Skin of body (tissue), 2 donors: ENCODE data around the gene ADARB2. TPM values are rescaled to one million over a fixed set of nuclear protein-coding genes. Genes with fewer than 3 reads are reported as not detected.

Experiments
- DNase-seq: peaks from one replicate; lab custom pipeline; 2025; lab: John Stamatoyannopoulos, UW
- total RNA-seq: library from RNA; depleted of rRNA; stranded (reverse); fragments of >200 nt; gene quantifications from one replicate; pipeline ENCODE4 v1.2.3, GENCODE V29; 2014

The ADARB2 gene
- total RNA-seq, 1 donor from 2014 or later, result 0.10 TPM

DNA sequence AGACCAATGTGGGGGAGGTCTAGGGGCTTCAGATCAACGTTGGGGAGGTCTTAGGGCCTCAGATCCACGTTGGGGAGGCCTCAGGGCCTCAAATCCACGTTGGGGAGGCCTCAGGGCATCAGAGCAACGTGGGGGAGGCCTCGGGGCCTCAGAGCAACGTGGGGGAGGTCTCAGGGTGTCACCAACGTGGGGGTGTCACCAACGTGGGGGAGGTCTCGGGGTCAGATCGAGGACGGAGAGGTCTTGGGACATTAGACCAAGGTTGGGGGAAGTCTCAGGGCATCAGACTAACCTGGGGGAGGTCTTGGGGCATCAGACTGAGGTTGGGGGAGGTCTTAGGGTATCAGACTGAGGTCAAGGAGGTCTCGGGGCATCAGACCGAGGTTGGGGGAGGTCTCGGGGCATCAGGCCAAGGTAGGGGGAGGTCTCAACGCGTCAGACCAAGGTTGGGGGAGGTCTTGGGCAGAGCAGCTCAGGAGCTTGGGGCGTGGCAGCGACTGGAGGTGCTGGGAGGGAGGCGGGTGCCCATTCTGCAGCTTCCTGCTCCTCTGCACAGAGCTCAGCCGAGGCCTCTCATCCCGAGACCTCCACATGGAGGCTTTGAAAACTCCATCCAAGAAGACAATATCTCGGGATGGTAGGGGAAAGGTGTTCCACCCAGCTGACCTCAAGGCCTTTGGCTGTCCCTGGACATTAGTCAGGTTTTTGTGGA is 521.3 kb downstream of the ADARB2 start:
- DNase-seq, result no peak

DNA sequence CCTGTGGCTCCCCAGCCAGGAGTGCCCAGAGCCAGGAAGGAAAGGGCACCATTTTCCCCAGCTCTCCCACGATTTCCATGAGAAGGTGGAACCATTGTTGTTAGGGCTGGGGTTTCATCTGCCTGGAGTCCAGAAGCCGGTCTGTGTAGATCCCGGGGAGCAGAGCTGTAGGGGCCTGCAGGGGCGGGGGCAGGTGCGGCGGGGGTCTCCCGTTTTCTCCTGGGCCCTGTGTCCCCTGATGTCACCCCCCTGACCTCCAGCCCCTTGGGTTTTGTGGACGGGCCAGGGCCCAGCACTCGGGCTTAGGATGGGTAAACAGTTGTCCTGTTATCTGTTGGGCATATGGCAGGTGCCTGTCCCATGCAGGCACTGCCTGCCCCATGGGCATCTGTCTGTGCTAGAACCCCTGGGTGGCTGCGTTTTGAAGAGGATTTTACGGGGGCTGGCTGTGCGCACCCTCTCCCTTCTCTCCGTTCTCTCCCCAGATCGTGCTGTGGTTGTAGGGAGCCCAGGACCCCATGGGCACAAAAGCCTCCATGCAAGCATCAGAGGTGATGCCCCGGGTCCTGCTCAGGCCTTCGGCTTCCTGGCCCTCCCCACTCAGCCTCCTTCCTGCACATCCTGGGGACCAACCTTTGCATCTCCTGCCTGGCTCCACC is 522.3 kb downstream of the ADARB2 start:
- no peak for DNase-seq

DNA sequence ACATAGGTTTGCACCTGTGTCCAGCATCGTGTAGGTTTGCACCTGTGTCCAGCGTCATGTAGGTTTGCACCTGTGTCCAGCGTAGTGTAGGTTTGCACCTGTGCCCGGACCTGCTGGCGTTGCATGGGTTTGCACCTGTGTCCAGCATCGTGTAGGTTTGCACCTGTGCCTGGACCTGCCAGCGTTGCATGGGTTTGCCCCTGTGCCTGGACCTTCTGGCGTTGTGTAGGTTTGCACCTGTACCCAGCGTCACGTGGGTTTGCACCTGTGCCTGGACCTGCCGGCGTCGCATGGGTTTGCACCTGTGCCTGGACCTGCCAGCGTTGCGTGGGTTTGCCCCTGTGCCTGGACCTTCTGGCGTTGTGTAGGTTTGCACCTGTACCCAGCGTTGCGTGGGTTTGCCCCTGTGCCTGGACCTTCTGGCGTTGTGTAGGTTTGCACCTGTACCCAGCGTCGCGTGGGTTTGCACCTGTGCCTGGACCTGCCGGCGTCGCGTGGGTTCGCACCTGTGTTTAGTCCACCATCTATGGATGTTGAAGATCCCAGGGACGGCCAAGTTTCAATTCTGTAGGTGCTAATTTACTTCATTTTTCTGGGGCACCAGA is 523.2 kb downstream of the ADARB2 start:
- DNase-seq, result no peak

DNA sequence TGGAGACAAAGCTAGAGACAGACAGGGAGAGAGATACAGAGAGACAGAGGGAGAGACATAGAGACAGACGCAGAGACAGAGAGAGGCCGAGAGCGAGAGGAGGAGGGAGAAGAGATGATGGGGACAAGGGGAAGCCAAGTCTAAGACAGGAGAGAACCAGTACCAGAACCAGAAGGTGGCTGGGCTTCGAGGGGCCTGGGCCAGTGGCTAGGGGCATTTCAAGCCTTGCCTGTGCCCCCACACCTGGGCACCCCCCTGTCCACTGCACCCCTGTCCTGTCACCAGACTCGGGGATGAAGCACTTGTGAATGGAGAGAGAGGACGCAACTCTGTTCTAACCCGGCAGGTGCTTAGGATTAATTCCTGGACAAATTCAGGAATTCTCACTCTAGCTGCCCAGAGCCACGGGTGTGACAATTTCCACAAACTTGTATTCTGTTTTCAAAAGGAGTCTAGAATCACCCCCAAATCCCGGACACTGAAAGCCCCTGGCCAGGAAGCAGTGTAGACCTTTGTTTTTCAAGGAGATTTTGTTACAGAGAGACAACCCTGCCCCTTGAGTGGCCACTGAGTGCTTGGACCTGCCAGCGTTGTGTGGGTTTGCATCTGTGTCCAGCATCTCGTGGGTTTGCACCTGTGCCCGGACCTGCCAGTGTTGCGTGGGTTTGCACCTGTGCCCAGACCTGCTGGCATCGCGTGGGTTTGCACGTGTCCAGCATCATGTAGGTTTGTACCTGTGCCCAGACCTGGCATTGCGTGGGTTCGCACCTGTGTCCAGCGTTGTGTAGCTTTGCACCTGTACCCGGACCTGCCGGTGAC is 523.9 kb downstream of the ADARB2 start:
- DNase-seq, result no peak

DNA sequence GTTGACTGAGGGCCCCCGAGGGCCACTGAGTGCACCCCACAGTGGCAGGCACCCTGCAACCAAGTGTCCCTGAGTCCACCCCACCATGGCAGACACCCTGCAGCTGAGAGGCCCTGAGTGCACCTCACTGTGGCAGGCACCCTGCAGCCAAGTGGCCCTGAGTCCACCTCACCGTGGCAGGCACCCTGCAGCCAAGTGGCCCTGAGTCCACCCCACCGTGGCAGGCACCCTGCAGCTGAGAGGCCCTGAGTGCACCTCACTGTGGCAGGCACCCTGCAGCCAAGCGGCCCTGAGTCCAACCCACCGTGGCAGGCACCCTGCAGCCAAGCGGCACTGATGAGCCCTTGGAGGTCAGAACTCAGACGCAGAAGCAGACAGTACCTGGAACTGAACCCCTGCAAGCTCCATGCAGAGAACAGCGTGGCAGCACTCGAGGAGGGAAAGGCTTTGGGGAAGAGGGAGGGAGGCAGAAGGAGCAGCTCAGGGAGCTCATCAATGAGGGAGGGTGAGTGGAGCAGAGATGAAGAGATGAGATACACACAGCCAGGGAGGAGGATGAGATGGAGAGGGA is 524.7 kb downstream of the ADARB2 start:
- no peak for DNase-seq

DNA sequence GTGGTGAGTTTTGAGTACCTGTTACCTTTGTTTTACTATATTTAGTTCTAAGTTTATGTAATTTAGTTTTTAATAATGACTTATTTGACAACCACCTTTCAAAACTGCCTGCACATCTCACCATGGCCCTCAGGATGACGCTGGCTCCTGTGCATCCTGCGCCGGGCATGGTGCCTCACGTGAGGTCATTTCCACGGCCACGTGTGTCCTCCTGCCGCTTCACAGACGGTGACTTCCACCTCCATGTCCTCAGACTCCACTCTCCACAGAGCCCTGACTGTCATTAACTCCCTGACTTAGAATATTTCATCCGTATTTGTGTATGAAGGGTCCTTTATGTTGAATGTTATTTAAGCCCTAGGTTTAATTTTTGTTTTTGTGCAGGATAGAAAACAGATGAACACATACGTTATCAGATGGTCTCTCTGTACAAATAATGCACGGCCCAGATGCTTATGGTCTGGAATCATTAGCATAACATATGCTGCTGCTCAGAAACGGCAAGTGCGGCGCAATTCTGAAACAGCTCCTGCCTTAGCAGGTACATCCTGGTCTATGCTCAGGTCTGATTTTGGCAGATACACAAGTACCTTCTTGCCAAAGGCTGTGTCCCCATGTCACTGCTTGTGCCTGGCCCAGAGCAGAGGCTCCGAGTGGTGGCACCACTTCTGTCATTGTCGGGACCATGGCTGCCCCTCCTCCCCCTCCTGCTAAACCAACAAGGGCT is 525.3 kb downstream of the ADARB2 start:
- DNase-seq, result no peak

DNA sequence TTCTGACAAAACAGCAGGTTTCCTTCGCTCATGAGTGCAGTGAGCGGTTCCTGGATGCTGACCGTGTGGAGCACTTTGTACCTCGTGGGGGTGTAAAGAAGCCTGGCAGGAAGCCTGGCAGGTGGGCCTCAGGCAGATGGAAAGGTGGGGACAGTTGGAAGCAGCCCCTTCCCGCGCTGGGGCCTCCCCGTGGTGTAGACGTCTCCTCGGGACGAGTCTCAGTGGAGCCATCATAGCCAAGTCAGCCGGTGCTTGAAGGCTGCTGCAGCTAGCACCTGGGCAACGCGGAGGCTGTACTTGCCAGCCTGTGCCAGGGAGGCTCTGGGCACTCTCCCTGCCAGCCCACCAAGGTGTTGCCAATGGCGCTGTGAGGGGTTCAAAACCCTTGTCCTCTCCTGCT is 526.7 kb downstream of the ADARB2 start:
- no peak for DNase-seq

DNA sequence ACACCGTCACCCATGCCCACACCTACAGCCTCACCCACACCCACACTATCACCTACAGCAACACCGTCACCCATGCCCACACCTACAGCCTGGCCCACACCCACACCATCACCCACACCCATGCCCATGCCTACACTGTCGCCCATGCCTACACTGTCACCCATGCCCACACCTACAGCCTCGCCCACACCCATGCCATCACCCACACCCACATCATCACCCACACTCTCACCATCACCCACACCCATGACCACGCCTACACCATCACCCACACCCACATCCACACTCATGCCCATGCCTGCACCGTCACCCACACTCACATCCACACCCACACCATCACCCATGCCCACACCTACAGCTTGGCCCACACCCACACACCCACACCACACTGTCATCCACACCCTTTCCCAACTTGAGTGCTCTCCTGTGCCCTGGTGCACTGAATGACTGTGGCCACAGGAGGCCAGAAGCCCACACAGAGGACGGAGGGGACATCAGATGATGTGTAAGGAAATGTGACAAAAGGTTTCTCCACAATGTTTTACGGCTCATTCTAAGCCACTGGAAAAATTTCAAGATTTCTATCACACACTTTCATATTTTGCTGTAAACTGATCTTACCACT is 527.9 kb downstream of the ADARB2 start:
- DNase-seq, result no peak

DNA sequence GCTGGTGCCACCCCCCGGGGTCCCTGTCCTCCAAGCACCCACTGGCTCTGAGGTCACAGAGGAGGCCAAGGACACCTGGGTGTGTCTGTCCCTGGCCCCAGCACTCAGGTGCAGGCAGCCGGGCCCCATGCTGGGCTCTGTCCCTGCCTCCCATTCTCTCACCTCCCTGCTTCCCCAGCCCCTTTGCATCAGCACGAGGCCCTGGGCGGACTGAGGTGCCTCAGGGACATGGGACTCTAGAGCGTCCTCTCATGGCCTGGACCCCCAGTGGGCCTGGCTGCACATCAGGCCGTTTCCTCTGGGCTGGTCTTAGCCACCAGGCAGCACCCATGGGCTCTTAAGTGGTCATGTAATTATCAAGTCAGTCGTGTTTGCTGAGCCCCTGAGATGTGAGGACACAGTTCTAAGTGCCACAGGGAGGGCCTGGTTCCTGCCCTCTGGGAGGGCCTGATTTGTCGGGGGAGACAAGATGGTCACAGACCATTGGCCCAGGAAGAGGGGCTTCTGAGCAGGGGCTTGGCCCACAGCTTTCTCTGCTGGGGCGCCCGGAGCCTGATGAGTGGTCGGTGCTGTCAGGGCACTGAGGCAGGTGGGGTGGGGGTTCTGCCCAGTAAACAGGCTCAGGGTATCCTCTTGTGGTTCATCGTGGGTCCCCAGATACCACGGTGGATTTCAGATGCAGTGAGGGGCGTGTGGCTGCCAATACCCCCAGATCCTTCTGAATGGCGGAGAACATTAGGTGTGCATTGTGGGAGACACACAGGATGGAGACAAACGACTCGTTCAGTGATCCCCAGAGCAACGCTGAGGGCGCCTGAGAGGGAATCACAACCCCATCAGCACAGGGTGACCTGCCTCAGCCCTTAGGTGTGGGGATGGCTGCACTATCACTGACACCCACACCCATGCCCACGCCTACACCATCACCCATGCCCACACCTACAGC is 528.7 kb downstream of the ADARB2 start:
- no peak for DNase-seq

DNA sequence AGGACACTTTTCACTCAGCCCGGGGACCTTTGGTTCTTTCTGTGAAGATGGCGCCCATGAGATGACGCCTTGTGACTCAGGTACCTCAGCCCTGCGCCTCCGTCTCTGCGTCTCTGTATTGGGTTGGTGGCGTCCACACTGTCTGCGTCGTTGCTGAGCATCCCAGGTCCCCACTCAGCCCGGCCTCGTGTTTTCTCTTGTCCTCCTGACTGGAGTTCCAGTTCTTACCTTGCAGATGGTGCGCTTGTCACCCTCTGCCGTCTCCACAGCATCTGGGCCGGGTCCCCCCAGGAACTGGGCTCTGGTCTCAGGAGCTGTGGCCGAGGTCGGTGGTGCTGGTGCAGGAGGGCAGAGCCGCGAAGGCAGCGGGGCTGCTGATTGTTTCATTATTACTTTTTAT is 530.7 kb downstream of the ADARB2 start:
- DNase-seq, result no peak

DNA sequence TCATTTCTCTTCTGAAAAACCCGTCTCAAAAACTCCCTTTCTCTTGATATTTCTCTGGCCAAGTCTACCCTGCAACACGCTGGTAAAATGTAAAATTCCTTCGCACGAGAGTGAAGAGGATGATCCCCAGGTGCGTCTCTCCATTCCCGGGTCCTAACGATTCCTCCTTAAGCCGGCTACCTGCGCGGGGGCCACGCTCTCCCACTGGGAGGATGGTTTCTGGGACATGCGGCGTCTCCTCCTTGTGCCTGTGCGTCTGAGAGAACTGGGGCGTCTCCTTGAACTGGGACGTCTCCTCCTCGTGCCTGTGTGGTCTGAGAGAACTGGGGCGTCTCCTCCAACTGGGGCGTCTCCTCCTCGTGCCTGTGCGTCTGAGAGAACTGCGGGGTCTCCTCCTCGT is 531.2 kb downstream of the ADARB2 start:
- no peak for DNase-seq

DNA sequence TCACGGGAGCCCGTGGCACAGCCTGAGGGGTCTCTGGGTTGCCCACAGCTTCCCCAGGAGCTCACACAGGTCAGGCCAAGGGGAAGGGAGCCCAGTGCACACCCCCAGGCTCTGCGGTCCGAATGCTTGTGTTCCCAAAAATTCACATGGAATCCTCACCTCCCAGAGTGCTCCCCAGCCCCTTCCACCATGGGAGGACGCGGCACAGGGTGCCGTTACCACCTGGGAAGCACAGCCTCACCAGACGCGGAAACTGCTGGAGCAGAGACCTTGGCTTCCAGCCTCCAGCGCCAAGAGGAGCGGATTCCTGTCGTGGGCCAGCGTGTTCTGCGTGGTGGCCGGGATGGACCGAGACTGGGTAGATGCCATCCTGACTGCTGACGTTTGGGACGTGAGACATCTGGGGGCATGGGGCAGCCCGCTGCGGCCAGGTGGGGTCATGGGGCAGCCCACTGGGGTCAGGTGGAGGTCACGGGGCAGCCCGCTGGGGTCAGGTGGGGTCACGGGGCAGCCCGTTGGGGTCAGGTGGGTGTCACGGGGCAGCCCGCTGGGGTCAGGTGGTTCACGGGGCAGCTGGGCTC is 531.8 kb downstream of the ADARB2 start:
- DNase-seq, result no peak

DNA sequence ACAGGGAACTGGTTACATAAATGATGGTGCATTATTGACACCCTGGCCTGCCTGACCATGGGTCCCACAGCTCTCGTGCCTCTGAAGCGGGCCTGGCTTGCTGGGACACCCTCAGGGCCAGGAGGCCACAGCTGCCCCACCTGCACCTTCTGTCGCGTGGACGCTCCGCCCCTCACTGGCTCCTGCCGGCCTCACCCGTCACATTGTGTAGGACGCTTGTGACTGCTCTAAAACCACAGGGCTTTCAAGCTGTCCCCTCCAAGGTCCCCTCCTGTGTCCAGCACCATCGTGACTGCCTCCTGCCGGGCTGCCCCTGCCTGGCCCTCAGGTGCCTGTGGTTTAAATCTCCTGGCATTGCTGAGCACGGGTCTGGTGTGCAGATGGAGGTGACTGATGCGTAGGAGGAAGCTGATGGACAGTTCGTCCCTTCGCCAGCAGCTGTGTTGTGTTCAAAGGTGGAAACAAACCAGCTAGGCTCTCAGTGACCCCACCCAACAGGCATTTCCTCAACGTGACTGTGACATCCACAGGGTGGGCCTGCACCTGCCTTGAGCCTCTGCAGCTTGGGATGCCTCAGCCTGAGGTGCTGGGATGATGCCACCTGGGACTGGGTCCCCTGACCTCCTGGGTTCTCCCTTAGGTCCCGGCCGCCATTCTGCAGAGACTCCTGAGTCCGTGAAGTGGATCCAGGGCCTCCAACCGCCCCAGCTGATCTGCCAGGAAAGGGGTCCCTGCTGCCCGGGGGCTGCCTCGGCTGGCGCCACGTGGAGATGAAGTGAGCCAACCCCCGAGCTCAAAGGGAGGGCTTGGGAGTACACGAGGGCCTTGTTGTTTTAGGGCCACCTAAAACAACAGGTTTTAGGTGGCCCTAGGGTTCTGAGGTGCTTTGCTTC is 532.6 kb downstream of the ADARB2 start:
- no peak for DNase-seq

DNA sequence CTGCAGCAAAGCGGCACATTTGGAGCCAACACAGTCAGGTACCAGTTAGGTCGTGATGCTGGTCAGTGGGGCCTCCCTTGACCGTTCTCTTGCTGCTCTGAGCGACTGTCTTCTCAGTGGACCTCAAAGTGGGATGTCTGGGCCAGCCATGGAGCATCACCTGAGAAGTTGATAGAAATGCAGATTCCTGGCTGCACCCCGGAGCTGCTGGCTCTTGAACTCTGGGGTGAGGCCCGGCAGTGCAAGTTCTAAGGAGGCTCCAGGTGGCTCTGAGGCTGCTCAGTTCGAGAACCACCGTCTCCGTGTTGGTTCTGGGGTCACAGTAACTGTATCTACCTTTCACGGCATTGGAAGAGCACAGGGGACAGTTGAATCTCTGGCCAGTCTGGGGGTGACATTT is 533.6 kb downstream of the ADARB2 start:
- DNase-seq, result no peak

DNA sequence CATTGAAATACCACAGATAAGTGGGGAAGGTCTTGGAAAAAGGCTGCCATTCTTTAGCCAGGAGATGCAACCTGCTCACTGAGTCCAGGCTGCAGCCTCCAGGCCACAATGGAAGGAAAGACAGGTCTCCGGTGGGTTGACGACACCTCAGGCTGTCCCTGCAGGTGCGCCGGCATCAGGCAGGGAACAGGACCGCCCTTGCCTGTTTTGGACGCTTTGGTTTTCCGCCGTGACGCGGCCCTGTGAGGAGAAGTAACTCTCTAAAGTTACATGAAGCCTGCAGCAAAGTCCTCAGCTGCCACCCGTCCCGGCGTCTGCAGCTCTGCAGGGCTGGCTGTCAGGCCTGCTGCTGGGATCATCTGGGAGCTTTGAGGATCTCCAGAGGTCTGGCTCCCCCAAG is 534.1 kb downstream of the ADARB2 start:
- DNase-seq, result no peak

DNA sequence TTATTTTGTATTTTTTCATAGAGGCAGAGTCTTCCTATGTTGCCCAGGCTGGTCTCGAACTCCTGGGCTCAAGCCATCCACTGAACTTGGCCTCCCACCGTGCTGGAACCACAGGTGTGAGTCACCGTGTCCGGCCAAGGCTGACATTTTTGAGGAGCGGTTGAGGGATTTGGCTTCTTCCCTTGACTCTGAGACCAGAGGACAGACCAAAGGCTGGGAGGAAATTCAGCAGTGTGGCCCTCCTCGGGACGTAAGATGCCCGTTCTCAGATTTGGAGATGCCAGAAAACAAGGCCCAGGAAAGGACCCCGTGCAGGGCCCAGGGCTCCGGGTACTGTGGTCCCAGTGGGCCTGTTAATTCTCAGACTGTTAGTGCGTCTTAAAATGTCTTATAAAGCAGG is 535.0 kb downstream of the ADARB2 start:
- no peak for DNase-seq

DNA sequence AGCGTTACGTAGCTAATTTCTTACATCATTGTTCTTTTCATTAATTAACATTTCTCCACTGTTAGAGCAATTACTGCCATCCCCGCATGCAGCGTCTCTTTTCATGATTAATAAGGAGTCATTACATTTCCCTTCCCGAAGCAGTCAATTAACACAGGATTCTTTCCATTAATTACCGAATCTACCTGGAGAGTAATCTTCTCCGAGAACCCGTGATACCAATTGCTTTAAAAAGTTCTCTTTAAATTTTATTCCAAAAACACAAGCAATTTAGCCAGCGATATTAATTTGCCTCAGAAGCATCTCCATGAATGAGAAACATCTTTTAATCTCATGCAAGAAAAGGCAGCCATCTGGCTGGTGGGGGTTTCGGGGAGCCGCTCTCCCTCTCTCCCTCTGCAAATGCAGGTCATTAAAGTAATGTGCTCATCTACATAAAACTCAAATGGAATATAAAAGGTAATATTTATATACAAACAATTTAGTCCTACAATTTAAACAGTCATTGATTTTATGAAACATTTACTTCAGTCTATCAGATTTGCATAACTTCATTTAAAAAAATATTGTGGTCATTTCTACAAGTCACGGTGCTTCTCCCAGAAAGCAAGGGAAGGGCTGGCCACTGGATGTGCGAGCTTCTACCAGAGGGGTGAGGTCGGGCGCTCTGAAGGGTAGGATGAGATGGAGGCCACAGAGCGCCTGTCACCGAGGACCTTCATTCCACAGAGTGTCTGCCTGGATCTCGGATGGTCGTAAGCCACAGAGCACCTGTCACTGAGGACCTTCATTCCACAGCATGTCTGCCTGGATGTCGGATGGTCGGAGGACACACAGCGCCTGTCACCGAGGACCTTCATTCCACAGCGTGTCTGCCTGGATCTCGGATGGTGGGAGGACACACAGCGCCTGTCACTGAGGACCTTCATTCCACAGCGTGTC is 536.2 kb downstream of the ADARB2 start:
- DNase-seq, result no peak
